Mesodermal cell (in vitro differentiated cells): ENCODE measurements around the gene NAT9.
A peak's percentile ranks its signal among the peaks of the same experiment; 100 is the strongest.

Source experiments
- H3K27ac ChIP-seq: 2 replicates; pipeline ENCODE4 v1.7.0; 2013; ENCODE audit warnings: mild to moderate bottlenecking, low read depth, low read length, moderate library complexity; ENCODE audit not compliant: severe bottlenecking
- H3K36me3 ChIP-seq: 2 replicates; pipeline ENCODE4 v1.7.1; 2013; ENCODE audit warnings: mild to moderate bottlenecking, low read length, moderate library complexity; ENCODE audit not compliant: control insufficient read depth, insufficient read depth
- H3K4me1 ChIP-seq: one replicate; pipeline ENCODE4 v1.7.1; 2013; ENCODE audit warnings: mild to moderate bottlenecking, low read length; ENCODE audit not compliant: insufficient read depth, control insufficient read depth, poor library complexity, severe bottlenecking
- H3K4me3 ChIP-seq: 2 replicates; pipeline ENCODE4 v1.7.0; 2013; ENCODE audit warnings: low read length, control low read depth, mild to moderate bottlenecking; ENCODE audit not compliant: insufficient read depth, poor library complexity, severe bottlenecking; ENCODE audit errors: extremely low read depth
- H3K9me3 ChIP-seq: 2 replicates; pipeline ENCODE4 v1.7.1; 2013; ENCODE audit warnings: mild to moderate bottlenecking, low read length, moderate library complexity; ENCODE audit not compliant: control insufficient read depth
- WGBS, 2 experiments: methylation state at CpG; one replicate each; pipeline ENCODE4 v1.1.5; 2013; ENCODE audit warnings: missing lambda C conversion rate in 2 of 2; ENCODE audit not compliant: insufficient coverage in 2 of 2; 5-methylcytosine and 5-hydroxymethylcytosine counted together

The NAT9 gene

GRCh38 chr17:74744349-74744713 lies 31.8 kb downstream of the NAT9 start:
- H3K36me3 ChIP-seq: no peaks in the 10 kb centered on the region
- peaks cover 47% of the 10 kb centered on the region for H3K4me1 ChIP-seq
- H3K9me3 ChIP-seq: no peaks in the 10 kb centered on the region
- H3K27ac ChIP-seq: no peak overlapping the region
- 44 to 57% methylated on average over 2 of the region's 2 CpGs for WGBS, 2 experiments
- no peak overlapping the region for H3K4me3 ChIP-seq

DNA sequence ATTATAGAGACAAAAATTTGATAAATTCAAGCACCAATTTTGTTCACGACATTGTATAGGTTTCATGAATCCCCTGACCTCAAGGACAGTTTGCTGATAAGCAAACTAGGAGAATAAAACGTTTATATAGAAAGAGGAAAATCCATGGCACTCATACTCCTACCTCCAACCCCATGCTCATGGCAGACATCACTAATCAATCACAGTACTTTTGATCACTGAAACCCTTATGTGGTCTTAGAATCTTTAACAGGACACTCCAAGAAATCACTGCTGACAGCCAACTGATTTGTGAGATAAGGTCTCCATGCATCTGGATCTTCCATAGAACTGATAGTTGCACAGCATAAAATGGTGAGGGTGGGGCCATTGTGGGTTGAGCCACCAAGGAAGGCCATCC lies 32.4 kb downstream of the NAT9 start:
- WGBS, 2 experiments: 60% methylated on average over 1 of the region's 2 CpGs; no CpG with 5 or more reads in 1 of the 2 experiments

DNA sequence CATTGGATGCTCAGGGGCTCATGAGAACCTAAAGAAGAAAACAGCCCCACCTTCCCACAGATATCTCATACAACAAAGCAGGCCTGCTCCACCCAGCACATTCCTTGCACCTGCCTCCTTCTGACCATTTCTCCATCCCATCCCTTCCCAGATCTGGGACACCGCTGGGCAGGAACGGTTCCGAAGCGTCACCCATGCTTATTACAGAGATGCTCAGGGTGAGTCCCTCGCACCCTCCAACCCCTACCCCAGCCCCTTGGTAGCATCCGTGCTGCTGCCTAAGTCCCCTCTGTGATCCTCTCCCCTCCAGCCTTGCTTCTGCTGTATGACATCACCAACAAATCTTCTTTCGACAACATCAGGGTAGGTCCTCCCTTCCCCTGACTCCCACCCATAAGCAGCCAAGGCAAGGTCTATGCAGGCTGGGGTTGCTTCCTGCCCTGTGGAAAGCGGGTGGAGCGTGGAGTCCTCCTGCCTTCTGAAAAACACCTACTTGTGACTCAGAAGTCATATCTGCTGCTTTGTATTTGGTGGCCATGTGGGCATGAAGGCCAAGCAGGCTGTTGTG lies 33.1 kb downstream of the NAT9 start:
- Histone ChIP-seq H3K9me3 (no peaks in the 10 kb centered on the region), H3K4me3 (no peak overlapping the region), H3K4me1 (peaks cover 54% of the 10 kb centered on the region), H3K36me3 (no peaks in the 10 kb centered on the region), H3K27ac (no peak overlapping the region)
- WGBS, 2 experiments: 95% methylated on average over 8 of the region's 9 CpGs

More for the DNA sequence above, 32.4 kb downstream of the NAT9 start:
- Histone ChIP-seq H3K4me3 (no peak overlapping the region), H3K4me1 (peaks cover 48% of the 10 kb centered on the region), H3K9me3 (no peaks in the 10 kb centered on the region), H3K36me3 (no peaks in the 10 kb centered on the region), H3K27ac (no peak overlapping the region)

DNA sequence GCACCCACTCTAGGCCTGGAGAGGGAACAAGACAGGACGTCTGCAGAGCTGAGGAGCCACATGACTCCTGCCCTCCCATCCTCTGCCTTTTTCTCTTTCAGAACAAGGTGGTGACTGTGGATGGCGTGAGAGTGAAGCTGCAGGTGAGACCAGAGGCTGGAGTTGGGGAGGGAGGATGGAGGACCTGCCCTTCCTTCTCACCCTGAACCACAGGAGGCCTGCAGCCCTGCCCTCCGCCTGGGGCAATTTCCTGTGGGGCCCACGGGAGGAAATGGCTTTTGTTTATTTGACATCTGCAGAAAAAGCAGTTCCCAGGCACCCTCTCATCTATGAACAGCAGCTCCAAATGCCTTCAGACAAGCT lies 34.0 kb downstream of the NAT9 start:
- H3K36me3 ChIP-seq: no peaks in the 10 kb centered on the region
- WGBS, 2 experiments: 29 to 50% methylated on average over 1 of the region's 4 CpGs
- H3K4me3 ChIP-seq: no peak overlapping the region
- no peak overlapping the region for H3K27ac ChIP-seq
- peaks cover 50% of the 10 kb centered on the region for H3K4me1 ChIP-seq
- H3K9me3 ChIP-seq: no peaks in the 10 kb centered on the region

GRCh38 chr17:74740641-74741387 lies 35.3 kb downstream of the NAT9 start:
- WGBS, 2 experiments: 90 to 95% methylated on average over 17 of the region's 17 CpGs
- peaks cover 38% of the 10 kb centered on the region for H3K4me1 ChIP-seq
- no peaks in the 10 kb centered on the region for H3K36me3 ChIP-seq
- no peaks in the 10 kb centered on the region for H3K9me3 ChIP-seq
- H3K27ac ChIP-seq: no peak overlapping the region
- no peak overlapping the region for H3K4me3 ChIP-seq

DNA sequence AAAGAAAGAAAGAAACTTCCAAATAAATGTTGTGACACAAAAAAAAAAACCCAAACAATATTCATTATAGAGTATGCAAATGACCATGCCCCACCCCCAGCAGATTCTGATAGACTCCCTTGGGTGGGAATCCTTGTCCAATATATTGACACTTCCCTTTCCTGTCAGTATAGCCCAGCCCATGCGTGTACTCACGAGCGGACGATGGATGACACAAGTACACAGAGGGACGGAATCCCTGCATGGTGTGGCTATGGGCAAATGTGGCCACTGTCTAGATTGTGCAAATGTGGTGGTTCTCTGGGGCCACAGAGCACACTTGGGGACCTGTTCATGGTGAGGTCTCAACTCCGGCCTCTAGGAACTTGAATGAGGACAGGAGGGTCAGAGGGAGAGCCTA lies 36.0 kb downstream of the NAT9 start:
- Histone ChIP-seq H3K27ac (no peak overlapping the region), H3K4me3 (no peak overlapping the region), H3K9me3 (no peaks in the 10 kb centered on the region), H3K36me3 (no peaks in the 10 kb centered on the region), H3K4me1 (peaks cover 31% of the 10 kb centered on the region)
- WGBS, 2 experiments: 90 to 98% methylated on average over 5 to 6 of the region's 6 CpGs

DNA sequence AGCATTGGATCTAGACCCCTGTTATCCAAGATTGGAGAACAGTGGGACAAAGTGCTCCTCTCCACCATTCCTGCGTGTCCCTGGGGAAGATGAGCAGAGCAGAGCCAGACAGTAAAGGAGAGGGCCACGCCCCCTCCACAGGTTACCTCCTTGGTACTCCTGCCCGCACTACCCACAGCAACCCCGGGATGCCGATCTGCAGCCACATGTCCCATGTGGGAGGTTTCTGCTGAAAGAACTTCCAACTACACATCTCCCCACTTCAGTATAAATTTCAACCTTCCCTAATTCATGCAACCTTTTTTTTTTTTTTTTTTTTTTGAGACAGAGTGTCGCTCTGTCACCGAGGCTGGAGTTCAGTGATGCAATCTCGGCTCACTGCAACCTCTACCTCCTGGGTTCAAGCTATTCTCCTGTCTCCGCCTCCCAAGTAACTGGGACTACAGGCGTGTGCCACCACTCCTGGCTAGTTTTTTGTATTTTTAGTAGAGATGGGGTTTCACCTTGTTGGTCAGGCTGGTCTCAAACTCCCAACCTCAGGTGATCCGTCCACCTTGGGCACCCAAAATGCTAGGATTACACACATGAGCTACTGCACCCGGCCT lies 36.8 kb downstream of the NAT9 start:
- H3K4me3 ChIP-seq: no peak overlapping the region
- no peaks in the 10 kb centered on the region for H3K36me3 ChIP-seq
- 90 to 98% methylated on average over 6 to 9 of the region's 12 CpGs for WGBS, 2 experiments
- no peak overlapping the region for H3K27ac ChIP-seq
- no peaks in the 10 kb centered on the region for H3K9me3 ChIP-seq
- H3K4me1 ChIP-seq: peaks cover 26% of the 10 kb centered on the region

- Histone ChIP-seq H3K9me3 (no peaks in the 10 kb centered on the region), H3K4me1 (peaks cover 26% of the 10 kb centered on the region), H3K4me3 (no peak overlapping the region), H3K27ac (no peak overlapping the region), H3K36me3 (no peaks in the 10 kb centered on the region)
- 76 to 80% methylated on average over 11 to 16 of the region's 16 CpGs for WGBS, 2 experiments
Observed at GRCh38 chr17:74738051-74738996, 37.8 kb downstream of the NAT9 start.

- Histone ChIP-seq H3K36me3 (no peaks in the 10 kb centered on the region), H3K27ac (no peak overlapping the region), H3K9me3 (no peaks in the 10 kb centered on the region), H3K4me3 (peak overlapping the region; percentile 38), H3K4me1 (peaks cover 22% of the 10 kb centered on the region)
- WGBS, 2 experiments: 1 to 2% methylated on average over 24 to 38 of the region's 38 CpGs
Observed at GRCh38 chr17:74737299-74738050, 38.7 kb downstream of the NAT9 start.
